ENCODE data around the gene NME7.
"Not testable (repeated sequence)": the region's sequence is repeated elsewhere in the genome, so short reads cannot be mapped to it uniquely, and the experiment has no call there.

NME7 gene

GRCh38 chr1:169214598-169214997 is 153.0 kb downstream of the NME7 start:
- DNase-seq (ENCODE audit: low spot score): no peak

- DNase-seq (ENCODE audit: low spot score): no peak
These were observed 155.5 kb downstream of the NME7 start for GRCh38 chr1:169212088-169212487.

- no peak for DNase-seq (ENCODE audit: low spot score)
These were observed 159.6 kb downstream of the NME7 start for GRCh38 chr1:169207797-169208520.

- DNase-seq (ENCODE audit: low spot score): no peak
These were observed 163.4 kb downstream of the NME7 start for GRCh38 chr1:169204157-169204556.

GRCh38 chr1:169202791-169203665 is 164.6 kb downstream of the NME7 start:
- no peak for DNase-seq (ENCODE audit: low spot score)

- DNase-seq (ENCODE audit: low spot score): no peak
These were observed 166.4 kb downstream of the NME7 start for GRCh38 chr1:169201084-169201619.

- DNase-seq (ENCODE audit: low spot score): no peak
These were observed 167.3 kb downstream of the NME7 start for GRCh38 chr1:169200319-169200718.

GRCh38 chr1:169196581-169196980 is 171.0 kb downstream of the NME7 start:
- no peak for DNase-seq (ENCODE audit: low spot score)

- no peak for DNase-seq (ENCODE audit: low spot score)
These were observed 171.4 kb downstream of the NME7 start for GRCh38 chr1:169196161-169196560.

- DNase-seq (ENCODE audit: low spot score): peak; percentile 2
These were observed 174.3 kb downstream of the NME7 start for GRCh38 chr1:169193191-169193850.

GRCh38 chr1:169186106-169186505 is 181.5 kb downstream of the NME7 start:
- DNase-seq (ENCODE audit: low spot score): no peak

GRCh38 chr1:169184812-169185211 is 182.8 kb downstream of the NME7 start:
- DNase-seq (ENCODE audit: low spot score): no peak

GRCh38 chr1:169180174-169180573 is 187.4 kb downstream of the NME7 start:
- no peak for DNase-seq (ENCODE audit: low spot score)

GRCh38 chr1:169179431-169179830 is 188.2 kb downstream of the NME7 start:
- DNase-seq (ENCODE audit: low spot score): not testable (repeated sequence)

- no peak for DNase-seq (ENCODE audit: low spot score)
These were observed 192.1 kb downstream of the NME7 start for GRCh38 chr1:169175461-169175860.

- no peak for DNase-seq (ENCODE audit: low spot score)
These were observed 204.5 kb downstream of the NME7 start for GRCh38 chr1:169163059-169163458.

GRCh38 chr1:169161496-169162194 is 206.0 kb downstream of the NME7 start:
- DNase-seq (ENCODE audit: low spot score): no peak

- no peak for DNase-seq (ENCODE audit: low spot score)
These were observed 206.6 kb downstream of the NME7 start for GRCh38 chr1:169160845-169161495.

- DNase-seq (ENCODE audit: low spot score): no peak
These were observed 211.0 kb downstream of the NME7 start for GRCh38 chr1:169156580-169156979.

GRCh38 chr1:169155675-169156074 is 211.9 kb downstream of the NME7 start:
- no peak for DNase-seq (ENCODE audit: low spot score)

- DNase-seq (ENCODE audit: low spot score): no peak
These were observed 216.2 kb downstream of the NME7 start for GRCh38 chr1:169151338-169151837.
